PC-3 (cell line): ENCODE measurements around the gene TKT. TPM values are rescaled to one million over a fixed set of nuclear protein-coding genes. Genes with fewer than 3 reads are reported as not detected.

Source experiments
- ATAC-seq: fragments of 200-7000 bp; cut with Tn5 transposase; 2 replicates; pipeline ENCODE4 v1.9.1; 2020; ENCODE audit warnings: mild to moderate bottlenecking, moderate library complexity
- BruUV-seq: library from RNA; stranded (reverse); fragments of 400-500 nt; replicated peaks from 2 replicates; lab custom pipeline; 2021; lab: Mats Ljungman, UMichigan
- CTCF ChIA-PET: fragments of 300-600 bp; sonication (Branson Sonifier 250); formaldehyde crosslinking; loops from one replicate; lab custom pipeline; 2022; ENCODE audit warnings: antibody characterized with exemption; lab: Charles Lee
- POLR2A ChIA-PET: fragments of 300-600 bp; sonication (Branson Sonifier 250); formaldehyde crosslinking; loops from one replicate; lab custom pipeline; 2022; ENCODE audit warnings: antibody characterized with exemption; ENCODE audit not compliant: unreplicated experiment; lab: Charles Lee
- DNase-seq: peaks from one replicate; pipeline ENCODE4 v3.0.0-alpha.2; 2015
- H2AFZ ChIP-seq: fragments of 300-600 bp; sonication (generic); 2 replicates; pipeline ENCODE4 v1.6.0; 2016; ENCODE audit warnings: antibody characterized with exemption, low read length
- H3F3A ChIP-seq: fragments of 300-600 bp; sonication (generic); one replicate; pipeline ENCODE4 v1.6.0; 2017; ENCODE audit warnings: antibody characterized with exemption, low read length, control low read depth, mild to moderate bottlenecking; ENCODE audit not compliant: unreplicated experiment
- H3K27ac ChIP-seq: fragments of 300-600 bp; sonication (generic); 2 replicates; pipeline ENCODE4 v1.5.1; 2016; ENCODE audit warnings: mild to moderate bottlenecking, low read length
- H3K27me3 ChIP-seq: fragments of 300-600 bp; sonication (generic); 2 replicates; pipeline ENCODE4 v1.6.1; 2016; ENCODE audit warnings: low read length, mixed read lengths
- H3K36me3 ChIP-seq: fragments of 300-600 bp; sonication (generic); 2 replicates; pipeline ENCODE4 v1.6.1; 2016; ENCODE audit warnings: low read depth, mixed run types, low read length, mixed read lengths
- H3K4me1 ChIP-seq: fragments of 300-600 bp; sonication (generic); 2 replicates; pipeline ENCODE4 v1.5.1; 2016; ENCODE audit warnings: low read length; ENCODE audit not compliant: insufficient read depth
- H3K4me2 ChIP-seq: fragments of 300-600 bp; sonication (generic); 2 replicates; pipeline ENCODE4 v1.6.0; 2016; ENCODE audit warnings: low read length
- H3K4me3 ChIP-seq: fragments of 300-600 bp; sonication (generic); 2 replicates; pipeline ENCODE4 v1.5.1; 2016; ENCODE audit warnings: mild to moderate bottlenecking, low read length, mixed read lengths
- H3K79me2 ChIP-seq: fragments of 300-600 bp; sonication (generic); 2 replicates; pipeline ENCODE4 v1.6.1; 2017; ENCODE audit warnings: low read length, mixed read lengths
- H3K9ac ChIP-seq: fragments of 300-600 bp; sonication (generic); 2 replicates; pipeline ENCODE4 v1.6.0; 2016; ENCODE audit warnings: mild to moderate bottlenecking, low read length
- H3K9me2 ChIP-seq: fragments of 300-600 bp; sonication (generic); replicated peaks from 2 replicates; pipeline ENCODE4 v1.6.1; 2016; ENCODE audit warnings: mixed run types, low read length, mixed read lengths
- H3K9me3 ChIP-seq: fragments of 300-600 bp; sonication (generic); 2 replicates; pipeline ENCODE4 v1.6.1; 2016; ENCODE audit warnings: low read length, mixed read lengths
- H4K20me1 ChIP-seq: fragments of 300-600 bp; sonication (generic); 2 replicates; pipeline ENCODE4 v1.6.1; 2016; ENCODE audit warnings: low read length, mixed read lengths
- CTCF ChIP-seq: fragments of 300-600 bp; sonication (generic); conservative IDR thresholded peaks from 2 replicates; pipeline ENCODE4 v1.5.1; 2017; ENCODE audit warnings: antibody characterized with exemption, low read depth, mild to moderate bottlenecking, low read length
- EZH2 ChIP-seq: fragments of 300-600 bp; sonication (generic); IDR thresholded peaks from one replicate; pipeline ENCODE4 v1.6.1; 2017; ENCODE audit warnings: antibody characterized with exemption, mild to moderate bottlenecking, low read length; ENCODE audit not compliant: unreplicated experiment
- EZH2phosphoT487 ChIP-seq: fragments of 300-600 bp; sonication (generic); IDR thresholded peaks from 2 replicates; pipeline ENCODE4 v1.6.1; 2018; ENCODE audit warnings: mild to moderate bottlenecking, antibody characterized with exemption, low read length, borderline replicate concordance
- intact Hi-C: fragments of 100-400 bp; cut with micrococcal nuclease; formaldehyde crosslinking; loops from 2 replicates; pipeline ENCODE4 v1.9.0; 2023
- total RNA-seq: library from RNA; depleted of rRNA; stranded (reverse); fragments of >200 nt; gene quantifications from 2 replicates; pipeline ENCODE4 v1.2.3, GENCODE V29; 2014

The TKT gene
- total RNA-seq, 1 experiment from 2014 or later: 486 TPM

DNA sequence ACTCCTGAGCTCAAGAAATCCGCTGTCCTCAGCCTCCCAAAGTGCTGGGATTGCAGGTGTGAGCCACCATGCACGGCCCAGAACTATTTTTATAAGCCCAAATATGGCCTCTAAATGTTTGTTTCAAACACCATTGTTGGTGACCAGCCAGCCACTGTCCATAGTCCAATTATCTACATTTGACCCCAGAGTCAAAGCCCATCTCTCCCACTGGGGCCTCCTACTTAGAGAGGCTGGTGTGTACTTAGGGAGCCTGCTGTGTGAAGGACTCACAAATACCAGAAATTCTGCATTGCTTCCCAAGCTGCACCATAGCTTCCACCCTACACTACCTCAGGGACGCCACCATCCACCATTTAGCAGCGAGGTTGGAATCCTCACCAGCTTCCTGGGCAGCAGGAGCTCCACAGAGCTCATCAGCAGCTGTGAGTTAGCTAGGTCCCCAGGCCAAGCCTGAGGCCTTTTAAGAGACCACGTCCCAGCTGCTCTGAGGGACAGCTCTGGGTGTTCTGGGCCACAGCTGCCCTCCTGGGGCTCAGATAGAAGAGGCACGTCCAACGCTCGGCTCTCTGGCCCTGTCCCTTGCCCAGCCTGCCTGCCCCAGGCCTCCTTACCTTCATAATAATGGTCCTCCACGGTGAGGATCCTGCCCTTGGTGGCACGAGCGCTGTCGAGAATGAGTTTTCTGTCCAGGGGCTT is 29.5 kb downstream of the TKT start:
- Histone ChIP-seq H3K36me3 (peaks cover 82% of the 10 kb centered on the region), H3K4me2 (no peak overlapping the region), H3K9me2 (no peaks in the 10 kb centered on the region), H3K79me2 (no peaks in the 10 kb centered on the region), H3K4me3 (no peak overlapping the region), H3K9me3 (no peaks in the 10 kb centered on the region), H2AFZ (no peak overlapping the region), H3K27ac (no peak overlapping the region), H3K4me1 (no peaks in the 10 kb centered on the region), H3K9ac (no peak overlapping the region), H3K27me3 (no peaks in the 10 kb centered on the region), H4K20me1 (no peaks in the 10 kb centered on the region), H3F3A (no peaks in the 10 kb centered on the region)
- no peak for ATAC-seq
- intact Hi-C loops: no loop called here
- DNase-seq: no peak
- POLR2A ChIA-PET: no interaction called here
- no TSS peak for BruUV-seq
- TF ChIP-seq CTCF (no peak), EZH2 (no peak), EZH2phosphoT487 (no peak)
- CTCF ChIA-PET: no interaction called here

DNA sequence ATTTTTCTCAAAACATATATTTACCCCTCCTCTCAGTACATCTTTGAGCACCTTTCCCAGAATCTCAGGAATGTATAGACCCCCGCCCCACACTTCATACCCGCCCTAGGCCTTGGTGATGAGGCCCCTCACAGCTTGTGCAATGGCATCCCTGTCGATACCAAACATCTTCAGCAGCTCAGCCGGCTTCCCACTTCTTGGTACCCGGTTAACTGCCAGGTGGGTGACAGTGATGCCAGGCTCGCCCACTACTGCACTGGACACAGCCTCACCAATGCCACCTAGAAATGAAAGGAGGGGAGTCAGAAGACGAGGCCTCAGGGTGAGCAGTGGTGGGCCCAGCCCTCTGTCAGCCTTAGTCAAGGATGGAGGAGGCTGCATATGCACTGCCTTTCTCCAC is 30.2 kb downstream of the TKT start:
- H2AFZ ChIP-seq: no peak overlapping the region
- TF ChIP-seq CTCF (no peak), EZH2 (no peak), EZH2phosphoT487 (no peak)
- H3K4me3 ChIP-seq: no peak overlapping the region
- no peak overlapping the region for H3K9ac ChIP-seq
- DNase-seq: no peak
- intact Hi-C loops: no loop called here
- H3K9me3 ChIP-seq: no peaks in the 10 kb centered on the region
- H3F3A ChIP-seq: no peaks in the 10 kb centered on the region
- ATAC-seq: no peak
- H3K27me3 ChIP-seq: no peaks in the 10 kb centered on the region
- peaks cover 77% of the 10 kb centered on the region for H3K36me3 ChIP-seq
- H3K4me2 ChIP-seq: no peak overlapping the region
- no peaks in the 10 kb centered on the region for H3K79me2 ChIP-seq
- no peaks in the 10 kb centered on the region for H3K4me1 ChIP-seq
- H3K9me2 ChIP-seq: no peaks in the 10 kb centered on the region
- CTCF ChIA-PET: no interaction called here
- H4K20me1 ChIP-seq: no peaks in the 10 kb centered on the region
- no peak overlapping the region for H3K27ac ChIP-seq
- no TSS peak for BruUV-seq
- POLR2A ChIA-PET: no interaction called here

DNA sequence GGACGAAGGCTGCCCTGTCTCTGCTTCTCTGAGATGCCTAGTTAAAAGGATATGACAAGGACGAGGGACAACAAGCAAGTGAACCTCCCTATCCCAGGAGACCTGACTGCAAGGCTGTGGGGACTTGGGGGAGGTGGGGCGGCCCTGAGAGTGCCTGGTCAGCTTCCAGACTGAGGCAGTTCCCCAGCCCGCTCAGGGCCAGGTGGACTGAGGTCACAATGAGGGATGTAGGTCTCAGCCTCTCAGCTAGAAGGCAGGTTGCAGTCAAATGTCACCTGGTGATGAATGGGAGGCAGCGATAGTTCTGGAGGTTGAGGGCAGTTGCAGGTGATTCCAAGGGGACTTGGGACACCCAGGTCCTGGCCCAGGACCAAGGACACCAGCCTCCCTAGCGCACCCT is 30.6 kb downstream of the TKT start:
- CTCF ChIA-PET: no interaction called here
- no peak for DNase-seq
- no peak overlapping the region for H3K27ac ChIP-seq
- no peaks in the 10 kb centered on the region for H3K9me3 ChIP-seq
- TF ChIP-seq EZH2phosphoT487 (no peak), EZH2 (no peak), CTCF (no peak)
- H3K27me3 ChIP-seq: no peaks in the 10 kb centered on the region
- H2AFZ ChIP-seq: no peak overlapping the region
- no peaks in the 10 kb centered on the region for H4K20me1 ChIP-seq
- H3K4me1 ChIP-seq: no peaks in the 10 kb centered on the region
- H3K9ac ChIP-seq: no peak overlapping the region
- no peaks in the 10 kb centered on the region for H3K79me2 ChIP-seq
- H3K36me3 ChIP-seq: peaks cover 72% of the 10 kb centered on the region
- no peak for ATAC-seq
- no peaks in the 10 kb centered on the region for H3K9me2 ChIP-seq
- POLR2A ChIA-PET: no interaction called here
- BruUV-seq: no TSS peak
- H3K4me3 ChIP-seq: no peak overlapping the region
- no peak overlapping the region for H3K4me2 ChIP-seq
- intact Hi-C loops: no loop called here
- no peaks in the 10 kb centered on the region for H3F3A ChIP-seq
